NCI-H526 treated with DMSO at 0.1 percent for 48 hours (cell line): ENCODE data around the gene IFIT1B.
"Not testable (repeated sequence)": the region's sequence is repeated elsewhere in the genome, so short reads cannot be mapped to it uniquely, and the experiment has no call there.

ENCODE experiments used
- DNase-seq: peaks from one replicate; lab custom pipeline; 2025; lab: John Stamatoyannopoulos, UW

IFIT1B gene

GRCh38 chr10:89382757-89383156, 4.9 kb downstream of the IFIT1B start:
- no peak for DNase-seq

- no peak for DNase-seq
These were observed 6.9 kb downstream of the IFIT1B start for GRCh38 chr10:89384474-89385340.

- no peak for DNase-seq
These were observed 10.9 kb downstream of the IFIT1B start for GRCh38 chr10:89388806-89389205.

GRCh38 chr10:89389254-89389653, 11.4 kb downstream of the IFIT1B start:
- DNase-seq = no peak

- DNase-seq = no peak
These were observed 12.8 kb downstream of the IFIT1B start for GRCh38 chr10:89390476-89391225.

- DNase-seq = not testable (repeated sequence)
These were observed 13.3 kb downstream of the IFIT1B start for GRCh38 chr10:89391226-89391576.

DNA sequence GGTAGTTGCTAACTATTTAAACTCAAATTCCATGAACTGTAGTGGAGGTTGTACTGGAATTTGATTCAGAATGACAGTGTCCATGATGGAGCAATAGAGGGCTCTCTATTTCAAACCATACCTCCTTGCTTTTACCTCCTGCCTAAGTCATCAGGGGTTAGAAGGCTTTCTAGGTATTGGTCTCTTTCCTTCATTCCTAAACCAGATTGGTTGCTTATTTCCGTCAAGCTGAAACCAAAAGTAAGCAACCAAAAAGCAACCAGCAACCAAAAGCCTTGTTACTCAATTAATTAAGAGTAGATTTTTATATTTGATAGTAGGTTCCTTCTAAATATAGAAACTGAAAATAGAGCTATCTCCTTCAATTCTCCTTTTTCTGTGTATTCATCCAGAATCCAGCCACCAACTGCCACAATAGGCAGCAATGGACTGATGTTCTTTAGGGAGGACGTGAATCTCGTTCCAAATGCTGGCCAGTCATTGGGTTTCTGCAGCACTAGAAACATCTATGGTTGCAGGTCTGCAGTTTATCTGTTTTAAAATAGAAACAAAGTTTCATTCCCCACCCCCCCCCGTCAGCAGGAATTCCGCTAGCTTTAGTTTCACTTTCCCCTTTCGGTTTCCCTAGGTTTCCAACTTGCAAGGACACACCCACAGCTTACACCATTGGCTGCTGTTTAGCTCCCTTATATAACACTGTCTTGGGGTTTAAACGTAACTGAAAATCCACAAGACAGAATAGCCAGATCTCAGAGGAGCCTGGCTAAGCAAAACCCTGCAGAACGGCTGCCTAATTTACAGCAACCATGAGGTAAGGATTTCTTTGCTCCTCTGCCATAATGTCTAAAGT, 14.3 kb downstream of the IFIT1B start, which contains the start of gene IFIT1:
Gene IFIT1 (plus strand): TSS at position 717 of the 850 bp plus-strand sequence. CDS start 90 bp downstream, at position 807.
- DNase-seq = peak; percentile 4

GRCh38 chr10:89392974-89393373, 15.1 kb downstream of the IFIT1B start:
- no peak for DNase-seq

GRCh38 chr10:89393898-89394297, 16.0 kb downstream of the IFIT1B start:
- DNase-seq = peak; percentile 22

GRCh38 chr10:89395141-89395540, 17.3 kb downstream of the IFIT1B start:
- DNase-seq = no peak

DNA sequence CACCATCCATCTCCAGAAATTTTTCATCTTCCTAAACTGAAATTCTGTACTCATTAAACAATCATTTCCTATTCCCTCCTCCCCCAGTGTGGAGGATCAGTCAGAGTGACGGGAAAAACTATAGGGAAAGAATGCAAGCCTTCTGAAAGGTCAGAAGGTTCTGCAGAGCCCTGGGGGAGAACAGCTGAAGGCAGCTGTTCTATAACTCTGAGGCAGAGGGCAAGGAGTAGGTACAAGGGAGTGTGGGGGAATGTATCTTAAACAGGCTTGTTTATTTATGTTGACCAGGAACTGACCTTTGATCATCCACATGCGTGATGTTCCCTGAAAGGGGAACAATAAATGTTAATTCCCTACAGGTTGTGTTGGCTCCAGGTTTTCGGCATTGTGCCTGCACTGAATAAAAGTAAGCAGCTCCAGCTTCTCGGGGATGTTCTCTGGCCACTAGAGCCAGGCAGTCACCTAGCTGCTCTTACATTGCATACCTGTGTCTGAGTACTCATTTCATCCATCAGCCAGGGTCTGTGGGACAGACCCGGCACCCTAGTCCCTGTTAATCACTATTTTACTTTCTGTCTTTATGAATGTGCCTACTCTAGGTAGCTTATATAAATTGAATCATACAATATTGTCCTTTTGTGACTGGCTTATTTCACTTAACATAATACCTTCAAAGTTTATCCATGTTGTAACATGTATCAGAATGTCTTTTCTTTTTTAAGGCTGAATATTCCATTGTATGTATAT, 20.3 kb downstream of the IFIT1B start:
- DNase-seq = no peak

- DNase-seq = no peak
These were observed 22.1 kb downstream of the IFIT1B start for GRCh38 chr10:89399956-89400355.

DNA sequence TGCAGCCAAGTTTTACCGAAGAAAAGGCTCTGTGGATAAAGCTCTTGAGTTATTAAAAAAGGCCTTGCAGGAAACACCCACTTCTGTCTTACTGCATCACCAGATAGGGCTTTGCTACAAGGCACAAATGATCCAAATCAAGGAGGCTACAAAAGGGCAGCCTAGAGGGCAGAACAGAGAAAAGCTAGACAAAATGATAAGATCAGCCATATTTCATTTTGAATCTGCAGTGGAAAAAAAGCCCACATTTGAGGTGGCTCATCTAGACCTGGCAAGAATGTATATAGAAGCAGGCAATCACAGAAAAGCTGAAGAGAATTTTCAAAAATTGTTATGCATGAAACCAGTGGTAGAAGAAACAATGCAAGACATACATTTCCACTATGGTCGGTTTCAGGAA, 25.2 kb downstream of the IFIT1B start:
- no peak for DNase-seq

- no peak for DNase-seq
These were observed 26.5 kb downstream of the IFIT1B start for GRCh38 chr10:89404104-89405047.

GRCh38 chr10:89406178-89406577, 28.3 kb downstream of the IFIT1B start:
- DNase-seq = not testable (repeated sequence)

DNA sequence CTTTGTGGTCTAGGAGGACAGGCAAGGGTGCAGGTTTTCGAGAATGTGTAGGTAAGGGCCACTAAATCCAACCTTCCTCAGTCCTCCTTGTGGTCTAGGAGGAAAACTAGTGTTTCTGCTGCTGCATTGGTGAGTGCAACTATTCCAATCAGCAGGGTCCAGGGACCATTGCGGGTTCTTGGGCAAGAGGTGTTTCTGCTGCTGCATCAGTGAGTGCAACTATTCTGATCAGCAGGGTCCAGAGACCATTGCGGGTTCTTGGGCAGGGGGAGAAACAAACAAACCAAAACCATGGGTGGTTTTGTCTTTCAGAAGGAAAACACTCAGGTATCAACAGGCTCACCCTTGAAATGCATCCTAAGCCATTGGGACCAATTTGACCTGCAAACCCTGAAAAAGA, 29.9 kb downstream of the IFIT1B start:
- not testable (repeated sequence) for DNase-seq

GRCh38 chr10:89409282-89409681, 31.4 kb downstream of the IFIT1B start:
- DNase-seq = not testable (repeated sequence)

DNA sequence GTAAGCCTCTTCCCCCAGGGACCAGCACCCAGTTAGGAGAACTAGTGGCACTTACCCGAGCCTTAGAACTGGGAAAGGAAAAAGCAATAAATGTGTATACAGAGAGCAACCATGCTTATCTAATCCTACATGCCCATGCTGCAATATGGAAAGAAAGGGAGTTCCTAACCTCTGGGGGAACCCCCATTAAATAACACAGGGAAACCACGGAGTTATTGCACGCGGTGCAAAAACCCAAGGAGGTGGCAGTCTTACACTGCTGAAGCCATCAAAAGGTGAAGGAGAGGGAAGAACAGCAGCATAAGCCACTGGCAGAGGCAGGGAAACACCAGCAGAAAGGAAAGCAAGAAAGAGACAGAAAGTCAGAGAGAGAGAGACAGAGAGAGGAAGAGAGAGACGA, 32.7 kb downstream of the IFIT1B start:
- DNase-seq = not testable (repeated sequence)

- DNase-seq = not testable (repeated sequence)
These were observed 33.3 kb downstream of the IFIT1B start for GRCh38 chr10:89411135-89411534.

GRCh38 chr10:89412276-89412675, 34.4 kb downstream of the IFIT1B start:
- not testable (repeated sequence) for DNase-seq
